K562 (cell line): ENCODE results near the gene EMC1. TPM values are rescaled to one million over a fixed set of nuclear protein-coding genes. Genes with fewer than 3 reads are reported as not detected.

Experiments
- BRCA1 ChIP-seq, 2 experiments: fragments of 450-650 bp in 1 of 2; sonication (generic) in 1 of 2; formaldehyde crosslinking in 1 of 2; IDR thresholded peaks; 2 replicates each; pipeline versions ENCODE4 v1.5.0 to v1.6.1; 2017 to 2020; ENCODE audit warnings: mild to moderate bottlenecking in 1 of 2, missing genetic modification reagents in 1 of 2
- BRF1 ChIP-seq: IDR thresholded peaks from 3 replicates; pipeline ENCODE4 v1.6.1; 2011; ENCODE audit warnings: borderline replicate concordance, mild to moderate bottlenecking; ENCODE audit not compliant: insufficient read length; ENCODE audit errors: extremely low read depth
- CCNT2 ChIP-seq: IDR thresholded peaks from 2 replicates; pipeline ENCODE4 v1.6.1; 2011; ENCODE audit warnings: borderline replicate concordance, low read depth, mild to moderate bottlenecking, moderate library complexity, mixed read lengths, low read length; ENCODE audit not compliant: insufficient read length; ENCODE audit errors: extremely low read depth
- ETS1 ChIP-seq: conservative IDR thresholded peaks from 2 replicates; pipeline ENCODE4 v1.6.1; 2011; ENCODE audit warnings: low read depth, mild to moderate bottlenecking, low read length; ENCODE audit not compliant: control insufficient read depth
- GTF2E2 ChIP-seq: fragments of 200-800 bp; sonication (Bioruptor generic); IDR thresholded peaks from 2 replicates; pipeline ENCODE4 v1.6.1; 2016; ENCODE audit warnings: missing genetic modification characterization, missing compliant biosample characterization
- HDAC2 ChIP-seq: fragments of 450-650 bp; IDR thresholded peaks from 2 replicates; pipeline ENCODE4 v1.6.1; 2016; ENCODE audit warnings: mild to moderate bottlenecking
- KDM1A ChIP-seq, 2 experiments: fragments of 450-650 bp; IDR thresholded peaks; 2 replicates each; pipeline ENCODE4 v1.6.1; 2016; ENCODE audit warnings: mild to moderate bottlenecking in 2 of 2
- LCOR ChIP-seq: sonication (generic); formaldehyde crosslinking; IDR thresholded peaks from 2 replicates; pipeline ENCODE4 v1.8.0; 2022; ENCODE audit warnings: mild to moderate bottlenecking, missing genetic modification reagents
- MAX ChIP-seq: sonication (generic); formaldehyde crosslinking; IDR thresholded peaks from 2 replicates; pipeline ENCODE4 v1.9.0; 2022; ENCODE audit warnings: mild to moderate bottlenecking, missing genetic modification reagents
- MAZ ChIP-seq, 2 experiments: fragments of 450-650 bp in 1 of 2; sonication (generic) in 1 of 2; formaldehyde crosslinking; IDR thresholded peaks in 1 of 2; conservative IDR thresholded peaks in 1 of 2; 2 replicates each; pipeline versions ENCODE4 v1.4.0 to v1.5.0; 2020; ENCODE audit warnings: mild to moderate bottlenecking in 1 of 2, missing genetic modification reagents in 1 of 2
- MTA2 ChIP-seq: fragments of 450-650 bp; IDR thresholded peaks from 2 replicates; pipeline ENCODE4 v1.6.1; 2016; ENCODE audit warnings: low read depth
- NRF1 ChIP-seq, 2 experiments: fragments of 450-650 bp; IDR thresholded peaks in 1 of 2; conservative IDR thresholded peaks in 1 of 2; 2 replicates each; pipeline ENCODE4 v1.6.1; 2014; ENCODE audit warnings: mild to moderate bottlenecking in 2 of 2
- PHF20 ChIP-seq: fragments of 450-650 bp; IDR thresholded peaks from 2 replicates; pipeline ENCODE4 v1.6.1; 2018; ENCODE audit not compliant: partially characterized antibody
- POLR2A ChIP-seq: fragments of 450-650 bp; conservative IDR thresholded peaks from 2 replicates; pipeline ENCODE4 v1.6.1; 2016
- ZMIZ1 ChIP-seq, 2 experiments: fragments of 150-350 bp in 1 of 2; IDR thresholded peaks; 2 replicates each; pipeline ENCODE4 v1.6.1; 2012 to 2016; ENCODE audit warnings: low read depth in 2 of 2, low read length in 2 of 2, mild to moderate bottlenecking in 1 of 2, moderate library complexity in 1 of 2
- ZNF133 ChIP-seq: fragments of 250-450 bp; sonication (Bioruptor Pico); IDR thresholded peaks from 2 replicates; pipeline ENCODE4 v1.4.0; 2020; ENCODE audit warnings: mild to moderate bottlenecking
- ZNF217 ChIP-seq: sonication (generic); formaldehyde crosslinking; IDR thresholded peaks from 2 replicates; pipeline ENCODE4 v1.8.0; 2022; ENCODE audit warnings: mild to moderate bottlenecking, missing genetic modification reagents
- ZNF24 ChIP-seq: fragments of 450-650 bp; IDR thresholded peaks from 2 replicates; pipeline ENCODE4 v1.6.1; 2016
- ZNF41 ChIP-seq: fragments of 250-450 bp; sonication (Bioruptor Pico); conservative IDR thresholded peaks from 2 replicates; pipeline ENCODE4 v1.4.0; 2020; ENCODE audit warnings: mild to moderate bottlenecking
- ZNF592 ChIP-seq: fragments of 450-650 bp; IDR thresholded peaks from 2 replicates; pipeline ENCODE4 v1.6.1; 2017; ENCODE audit warnings: antibody characterized with exemption, mild to moderate bottlenecking
- polyA plus RNA-seq, 8 experiments: library from polyadenylated mRNA; depleted of rRNA in 4 of 8; stranded (reverse) in 5 of 8; unstranded in 3 of 8; fragments of >200 nt; fragmentation: Nextera tagmentation in 2 of 8; fragmentation: Illumina TruSeq in 1 of 8; extraction: Ambion mirVana in 2 of 8; extraction: Trizol in 1 of 8; gene quantifications; 2 replicates each; pipeline versions ENCODE4 v1.2.1 to v1.2.3, GENCODE V29; 2011 to 2014; ENCODE audit warnings: inconsistent platforms in 1 of 8, missing spikeins in 1 of 8
- total RNA-seq, 7 experiments: library from RNA; depleted of rRNA in 6 of 7; stranded (reverse); fragments of >200 nt in 6 of 7; fragmentation: Illumina TruSeq in 2 of 7; extraction: Trizol in 2 of 7; gene quantifications; 2 replicates each; pipeline versions ENCODE4 v1.2.1 to v1.2.3, GENCODE V29; 2011 to 2021; ENCODE audit warnings: low replicate concordance in 1 of 7

Gene EMC1
- total and polyA plus RNA-seq, 9 of the 15 experiments (the other 6 are each of a cell fraction or from before 2014, with no cell fraction given) = 17.8 to 88.2 (median 37.4) TPM

- TF ChIP-seq NRF1 (conservative IDR thresholded peaks at IDR 0.05 in 1 of 2, IDR thresholded peaks at IDR 0.05 in 1 of 2) = no peak
- TF ChIP-seq ZNF592 = no peak
- TF ChIP-seq MAZ (CRISPR knock-in tag; conservative IDR thresholded peaks at IDR 0.05 in 1 of 2, IDR thresholded peaks at IDR 0.05 in 1 of 2) = no peak
- TF ChIP-seq BRCA1 (IDR thresholded peaks at IDR 0.05) = no peak
- no peak for TF ChIP-seq BRCA1 (CRISPR knock-in tag; IDR thresholded peaks at IDR 0.05)
- TF ChIP-seq ZNF217 (CRISPR knock-in tag) = no peak
- peak; percentile 56; the same call in 1 of the 2 replicates for TF ChIP-seq HDAC2
- no peak for TF ChIP-seq CCNT2
- TF ChIP-seq ETS1 = no peak
- TF ChIP-seq MAX (CRISPR knock-in tag) = no peak
- TF ChIP-seq KDM1A (IDR thresholded peaks at IDR 0.05) = peak; percentile 77 to 86
- TF ChIP-seq GTF2E2 (tag) = no peak
- TF ChIP-seq PHF20 = no peak
- TF ChIP-seq ZNF24 = peak; percentile 92
- no peak for TF ChIP-seq LCOR (CRISPR knock-in tag)
- TF ChIP-seq ZMIZ1 (IDR thresholded peaks at IDR 0.05; ENCODE audit: low read depth in 2 of 2, low read length in 2 of 2) = no peak
- TF ChIP-seq MTA2 = no peak
- TF ChIP-seq BRF1 = no peak
- no peak for TF ChIP-seq ZNF133
- TF ChIP-seq POLR2A = no peak
- no peak for TF ChIP-seq ZNF41 (CRISPR knock-in tag)
These were observed 557 bp downstream of the EMC1 start (continued) for GRCh38 chr1:19250629-19251304.
